H9 (cell line): Measurements from ENCODE around the gene KIF16B. TPM values are rescaled to one million over a fixed set of nuclear protein-coding genes. Genes with fewer than 3 reads are reported as not detected.

Source experiments
- DNase-seq: peaks from one replicate; pipeline ENCODE4 v3.0.0-alpha.2; 2017
- H2AFZ ChIP-seq: one replicate; pipeline ENCODE4 v1.6.1; 2013; ENCODE audit warnings: mild to moderate bottlenecking, low read length, control low read depth, moderate library complexity
- H2AK5ac ChIP-seq: 2 replicates; pipeline ENCODE4 v1.6.1; 2013; ENCODE audit warnings: low read length, control low read depth, mixed read lengths; ENCODE audit not compliant: insufficient read length
- H2BK120ac ChIP-seq: one replicate; pipeline ENCODE4 v1.6.1; 2013; ENCODE audit warnings: low read depth, mild to moderate bottlenecking, low read length, control low read depth, inconsistent platforms; ENCODE audit not compliant: poor library complexity, severe bottlenecking
- H2BK12ac ChIP-seq: 2 replicates; pipeline ENCODE4 v1.6.1; 2013; ENCODE audit warnings: low read length, control low read depth, mixed read lengths, low read depth; ENCODE audit not compliant: insufficient read length
- H2BK15ac ChIP-seq: 2 replicates; pipeline ENCODE4 v1.6.1; 2013; ENCODE audit warnings: low read depth, low read length, control low read depth
- H2BK20ac ChIP-seq: one replicate; pipeline ENCODE4 v1.6.1; 2013; ENCODE audit warnings: low read depth, mild to moderate bottlenecking, low read length, control low read depth, inconsistent platforms; ENCODE audit not compliant: poor library complexity, severe bottlenecking
- H2BK5ac ChIP-seq: 2 replicates; pipeline ENCODE4 v1.6.1; 2013; ENCODE audit warnings: low read length, control low read depth, mixed read lengths; ENCODE audit not compliant: insufficient read length
- H3K14ac ChIP-seq: 2 replicates; pipeline ENCODE4 v1.6.1; 2013; ENCODE audit warnings: low read length, control low read depth; ENCODE audit not compliant: insufficient read depth
- H3K18ac ChIP-seq: 2 replicates; pipeline ENCODE4 v1.6.1; 2013; ENCODE audit warnings: low read depth, mild to moderate bottlenecking, mixed read lengths, low read length, control low read depth; ENCODE audit not compliant: insufficient read length
- H3K23ac ChIP-seq: 2 replicates; pipeline ENCODE4 v1.6.1; 2013; ENCODE audit warnings: low read length, control low read depth, mixed read lengths, low read depth; ENCODE audit not compliant: insufficient read length
- H3K23me2 ChIP-seq: 2 replicates; pipeline ENCODE4 v1.6.1; 2013; ENCODE audit warnings: low read depth, mild to moderate bottlenecking, mixed read lengths, low read length, control low read depth; ENCODE audit not compliant: insufficient read length, poor library complexity, severe bottlenecking
- H3K27ac ChIP-seq: 2 replicates; pipeline ENCODE4 v1.5.1; 2013; ENCODE audit warnings: low read length, control low read depth, mixed read lengths, low read depth; ENCODE audit not compliant: insufficient read length
- H3K27me3 ChIP-seq: 2 replicates; pipeline ENCODE4 v1.6.1; 2013; ENCODE audit warnings: low read length, control low read depth, inconsistent platforms; ENCODE audit not compliant: insufficient read depth
- H3K4ac ChIP-seq: 2 replicates; pipeline ENCODE4 v1.6.1; 2013; ENCODE audit warnings: low read depth, mild to moderate bottlenecking, control low read depth, inconsistent platforms, low read length, moderate library complexity
- H3K4me1 ChIP-seq: 2 replicates; pipeline ENCODE4 v1.6.1; 2013; ENCODE audit warnings: low read length, control low read depth, inconsistent platforms; ENCODE audit not compliant: insufficient read depth
- H3K4me2 ChIP-seq: 2 replicates; pipeline ENCODE4 v1.6.1; 2013; ENCODE audit warnings: low read length, control low read depth, mixed read lengths; ENCODE audit not compliant: insufficient read length, insufficient read depth
- H3K56ac ChIP-seq: 2 replicates; pipeline ENCODE4 v1.6.1; 2013; ENCODE audit warnings: low read depth, mild to moderate bottlenecking, mixed read lengths, low read length, control low read depth; ENCODE audit not compliant: insufficient read length
- H3K79me1 ChIP-seq: 2 replicates; pipeline ENCODE4 v1.6.1; 2013; ENCODE audit warnings: low read depth, mild to moderate bottlenecking, moderate library complexity, low read length, control low read depth, inconsistent platforms; ENCODE audit not compliant: insufficient read depth, poor library complexity, severe bottlenecking
- H3K79me2 ChIP-seq: 2 replicates; pipeline ENCODE4 v1.6.1; 2013; ENCODE audit warnings: low read length, control low read depth, inconsistent platforms; ENCODE audit not compliant: insufficient read depth
- H3K9ac ChIP-seq: 2 replicates; pipeline ENCODE4 v1.6.1; 2013; ENCODE audit warnings: low read length, control low read depth, mixed read lengths; ENCODE audit not compliant: insufficient read length; ENCODE audit errors: extremely low read depth
- H3K9me3 ChIP-seq: one replicate; pipeline ENCODE4 v1.6.1; 2013; ENCODE audit warnings: low read depth, low read length, inconsistent platforms; ENCODE audit not compliant: control insufficient read depth
- H3T11ph ChIP-seq: one replicate; pipeline ENCODE4 v1.6.1; 2013; ENCODE audit warnings: mild to moderate bottlenecking, low read length, control low read depth, inconsistent platforms
- H4K20me1 ChIP-seq: one replicate; pipeline ENCODE4 v1.6.1; 2013; ENCODE audit not compliant: control insufficient read depth, insufficient read length, insufficient read depth
- H4K5ac ChIP-seq: 2 replicates; pipeline ENCODE4 v1.6.1; 2013; ENCODE audit warnings: low read depth, mild to moderate bottlenecking, mixed read lengths, low read length, control low read depth; ENCODE audit not compliant: insufficient read length
- H4K8ac ChIP-seq: replicated peaks from 2 replicates; pipeline ENCODE4 v1.6.1; 2013; ENCODE audit warnings: low read length, control low read depth, mixed read lengths, low read depth; ENCODE audit not compliant: insufficient read length
- H4K91ac ChIP-seq: 2 replicates; pipeline ENCODE4 v1.6.1; 2013; ENCODE audit warnings: low read depth, mild to moderate bottlenecking, moderate library complexity, mixed read lengths, low read length, control low read depth; ENCODE audit not compliant: insufficient read length
- H3K27ac Mint-ChIP-seq, 3 experiments: 2 replicates in 2 of 3; 3 replicates in 1 of 3; pipeline ENCODE4 v1.8.0; 2020 to 2021; ENCODE audit warnings: mixed read lengths in 3 of 3, mild to moderate bottlenecking in 1 of 3, moderate library complexity in 1 of 3
- H3K27me3 Mint-ChIP-seq: 2 replicates; pipeline ENCODE4 v1.8.0; 2021; ENCODE audit warnings: low read depth, mild to moderate bottlenecking, moderate library complexity, mixed read lengths
- H3K36me3 Mint-ChIP-seq, 3 experiments: 2 replicates in 2 of 3; 3 replicates in 1 of 3; pipeline ENCODE4 v1.8.0; 2020 to 2021; ENCODE audit warnings: low read depth in 3 of 3, mixed read lengths in 3 of 3; ENCODE audit not compliant: insufficient read depth in 1 of 3
- H3K4me1 Mint-ChIP-seq, 2 experiments: 2 replicates each; pipeline ENCODE4 v1.8.0; 2020; ENCODE audit warnings: mixed read lengths in 2 of 2
- H3K4me3 Mint-ChIP-seq, 2 experiments: 2 replicates in 1 of 2; 3 replicates in 1 of 2; pipeline ENCODE4 v1.8.0; 2020 to 2021; ENCODE audit warnings: mild to moderate bottlenecking in 2 of 2, mixed read lengths in 2 of 2, moderate library complexity in 1 of 2
- H3K9me3 Mint-ChIP-seq, 2 experiments: 2 replicates in 1 of 2; 3 replicates in 1 of 2; pipeline ENCODE4 v1.8.0; 2020; ENCODE audit warnings: mild to moderate bottlenecking in 2 of 2, mixed read lengths in 2 of 2, moderate library complexity in 1 of 2
- CTCF ChIP-seq: fragments of 200-600 bp; sonication (generic); conservative IDR thresholded peaks from 3 replicates; pipeline ENCODE4 v1.8.0; 2021; ENCODE audit warnings: antibody characterized with exemption, mild to moderate bottlenecking
- WGBS: extraction: QIAGEN DNeasy Blood & Tissue Kit; methylation state at CpG from one replicate; pipeline ENCODE4 v1.1.7; 2013; ENCODE audit warnings: missing lambda C conversion rate, low lambda C conversion rate, mixed read lengths; ENCODE audit not compliant: insufficient read length; ENCODE audit errors: extremely low coverage; 5-methylcytosine and 5-hydroxymethylcytosine counted together
- total RNA-seq: library from RNA; stranded (reverse); gene quantifications from 2 replicates; pipeline ENCODE4 v1.2.1, GENCODE V29; 2021

KIF16B gene
- total RNA-seq, 1 experiment from 2014 or later, result 7.4 TPM

GRCh38 chr20:16515046-16515445, 58.2 kb downstream of the KIF16B start:
- Histone ChIP-seq H2BK20ac (no peak overlapping the region), H3K56ac (no peak overlapping the region), H2AFZ (no peak overlapping the region), H3K4me2 (no peak overlapping the region), H2BK120ac (no peak overlapping the region), H3K9me3 (no peaks in the 10 kb centered on the region), H3K23ac (no peak overlapping the region), H3K4ac (no peak overlapping the region), H3K4me1 (no peaks in the 10 kb centered on the region; the same call in 1 of the 2 replicates), H3K27ac (no peak overlapping the region), H2AK5ac (no peak overlapping the region), H3K79me2 (no peaks in the 10 kb centered on the region), H2BK5ac (no peak overlapping the region), H3K79me1 (no peaks in the 10 kb centered on the region), H4K5ac (no peak overlapping the region), H4K91ac (no peak overlapping the region), H3K14ac (no peak overlapping the region), H3K18ac (no peak overlapping the region), H2BK15ac (no peak overlapping the region), H3K9ac (no peak overlapping the region), H4K20me1 (no peaks in the 10 kb centered on the region), H4K8ac (no peak overlapping the region), H3K27me3 (no peaks in the 10 kb centered on the region), H3K23me2 (no peaks in the 10 kb centered on the region), H3T11ph (no peak overlapping the region), H2BK12ac (no peak overlapping the region)
- no CpG with 5 or more reads among the region's 2 CpGs for WGBS
- Mint-ChIP-seq H3K27ac (no peak overlapping the region), H3K4me1 (peaks cover 15 to 16% of the 10 kb centered on the region in 2 experiments; a peak in 3 of 4 replicates), H3K27me3 (no peaks in the 10 kb centered on the region), H3K4me3 (no peak overlapping the region), H3K9me3 (no peaks in the 10 kb centered on the region), H3K36me3 (peaks cover 0 to 8% (median 0%) of the 10 kb centered on the region in 3 experiments; a peak in 2 of 7 replicates)
- DNase-seq, result no peak
- no peak for TF ChIP-seq CTCF
